Hair follicle dermal papilla cell (primary cell): Measurements from ENCODE around the gene HNF4A. TPM values are rescaled to one million over a fixed set of nuclear protein-coding genes. Genes with fewer than 3 reads are reported as not detected.

Experiments
- small RNA-seq: library from RNA; depleted of rRNA; stranded (forward); fragments of <200 nt; gene quantifications from one replicate; pipeline ENCODE3, GENCODE V24; 2012
- total RNA-seq: library from RNA; depleted of rRNA; stranded (reverse); fragments of >200 nt; gene quantifications from 2 replicates; pipeline ENCODE4 v1.2.3, GENCODE V29; 2012

HNF4A gene
- total RNA-seq, result not detected in 2 replicates

DNA sequence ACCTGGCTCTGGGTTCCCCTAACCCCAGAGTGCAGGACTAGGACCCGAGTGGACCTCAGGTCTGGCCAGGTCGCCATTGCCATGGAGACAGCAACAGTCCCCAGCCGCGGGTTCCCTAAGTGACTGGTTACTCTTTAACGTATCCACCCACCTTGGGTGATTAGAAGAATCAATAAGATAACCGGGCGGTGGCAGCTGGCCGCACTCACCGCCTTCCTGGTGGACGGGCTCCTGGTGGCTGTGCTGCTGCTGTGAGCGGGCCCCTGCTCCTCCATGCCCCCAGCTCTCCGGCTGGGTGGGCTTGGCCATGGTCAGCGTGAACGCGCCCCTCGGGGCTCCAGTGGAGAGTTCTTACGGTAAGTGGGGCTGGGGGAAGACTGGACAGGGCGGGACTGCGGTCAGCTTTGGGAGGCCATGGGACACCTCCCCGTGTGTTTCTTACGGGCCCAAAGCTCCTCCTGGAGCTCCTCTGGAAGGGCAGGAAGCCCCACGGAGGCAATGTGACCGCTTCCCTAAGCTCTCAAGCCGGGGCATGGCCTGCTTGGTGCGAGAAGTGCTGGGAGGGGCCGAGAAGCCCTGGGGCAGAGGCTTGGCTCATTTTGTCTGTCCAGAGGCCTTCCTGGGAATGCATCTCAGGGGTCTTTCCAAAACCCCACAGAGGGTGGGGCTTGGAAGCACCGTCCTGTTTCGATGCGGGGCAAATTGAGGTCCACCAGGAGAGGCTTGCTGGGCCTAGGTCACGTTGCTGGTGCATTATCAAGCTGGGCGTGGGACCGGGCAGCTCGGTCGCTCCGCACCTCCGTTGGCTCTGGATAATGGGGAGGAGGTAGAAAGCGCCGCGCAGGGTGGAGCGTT is at the start of gene HNF4A:
TSS of gene HNF4A (plus strand) at position 202 of the 855 bp plus-strand sequence. CDS start at position 308, 106 bp downstream.

DNA sequence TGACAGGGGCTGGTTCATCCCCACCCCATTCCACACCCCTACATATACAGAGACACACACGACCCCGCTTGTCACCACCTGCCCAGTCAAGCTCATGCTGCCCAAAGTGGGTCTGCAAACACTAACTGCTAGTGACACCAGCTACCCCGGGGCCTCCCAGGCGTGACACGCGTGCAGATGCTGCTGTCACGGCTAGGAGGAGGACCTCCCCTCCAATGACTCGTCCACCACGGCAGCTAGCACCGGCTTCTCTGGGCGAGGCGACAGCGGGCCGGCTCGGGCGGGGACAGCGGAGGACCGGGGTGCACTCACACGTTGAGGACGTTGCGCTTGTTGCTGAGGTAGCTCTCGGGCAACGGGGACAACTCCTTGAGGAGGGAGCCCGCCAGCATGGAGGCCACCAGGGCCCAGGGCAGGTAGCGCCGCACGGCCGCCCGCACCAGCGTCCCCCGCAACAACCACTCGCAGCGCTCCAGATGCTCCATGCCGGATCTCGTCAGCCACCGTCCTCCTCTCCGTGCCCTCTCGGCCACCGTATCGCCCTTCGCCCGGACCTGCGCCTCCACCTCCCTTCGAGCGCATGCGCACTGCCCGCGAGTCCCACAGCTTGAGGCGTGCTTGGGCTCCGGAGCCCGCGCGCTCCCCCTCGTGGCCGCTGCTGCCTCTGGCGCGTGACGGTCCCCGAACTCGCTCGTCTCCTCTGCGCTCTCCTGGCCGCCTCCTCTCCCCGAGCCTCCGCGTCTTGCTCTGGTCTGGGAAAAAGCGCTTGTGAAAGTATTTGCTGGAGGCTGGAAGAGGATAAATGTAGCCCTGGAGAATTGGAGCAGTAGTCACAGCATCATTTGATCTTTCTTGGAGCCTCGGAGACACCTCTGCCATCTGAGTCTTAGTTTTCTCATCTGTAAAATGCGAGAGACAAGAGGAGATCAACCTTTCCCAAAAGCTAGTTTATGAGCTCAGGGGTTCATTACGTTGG is 44.5 kb upstream of the HNF4A start, which contains the start of gene FITM2:
TSS of gene FITM2 (minus strand) at position 539 of the 976 bp plus-strand sequence. CDS start at position 485, 54 bp downstream.

DNA sequence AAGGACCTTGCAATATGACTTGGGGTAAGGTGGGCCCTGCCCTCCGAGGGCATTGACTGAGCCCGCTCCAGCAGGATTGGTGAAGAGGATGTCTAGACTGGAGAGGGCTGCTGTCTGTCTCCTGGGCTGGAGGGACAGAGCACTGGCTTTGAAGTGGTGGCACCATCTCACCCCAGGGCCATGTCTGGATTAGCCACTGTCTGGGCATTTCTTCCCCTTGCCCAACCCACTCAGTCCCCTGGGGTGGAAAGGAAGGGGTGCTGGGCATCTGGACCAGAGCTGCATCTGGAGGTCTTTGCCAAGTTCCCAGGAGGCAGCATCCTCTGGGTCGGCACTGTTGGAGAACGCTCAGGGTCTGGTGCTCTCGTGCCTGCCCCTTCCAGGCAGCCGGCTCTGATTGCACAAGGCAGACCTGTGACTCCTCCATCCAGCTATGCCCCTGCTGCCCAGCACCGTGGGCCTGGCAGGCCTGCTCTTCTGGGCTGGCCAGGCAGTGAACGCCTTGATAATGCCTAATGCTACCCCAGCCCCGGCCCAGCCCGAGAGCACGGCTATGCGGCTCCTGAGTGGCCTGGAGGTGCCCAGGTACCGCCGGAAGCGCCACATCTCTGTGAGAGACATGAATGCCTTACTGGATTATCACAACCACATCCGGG is 18.6 kb upstream of the HNF4A start, which contains the start of gene R3HDML:
TSS of gene R3HDML (plus strand) at position 319 of the 656 bp plus-strand sequence. CDS start at position 434, 115 bp downstream.

DNA sequence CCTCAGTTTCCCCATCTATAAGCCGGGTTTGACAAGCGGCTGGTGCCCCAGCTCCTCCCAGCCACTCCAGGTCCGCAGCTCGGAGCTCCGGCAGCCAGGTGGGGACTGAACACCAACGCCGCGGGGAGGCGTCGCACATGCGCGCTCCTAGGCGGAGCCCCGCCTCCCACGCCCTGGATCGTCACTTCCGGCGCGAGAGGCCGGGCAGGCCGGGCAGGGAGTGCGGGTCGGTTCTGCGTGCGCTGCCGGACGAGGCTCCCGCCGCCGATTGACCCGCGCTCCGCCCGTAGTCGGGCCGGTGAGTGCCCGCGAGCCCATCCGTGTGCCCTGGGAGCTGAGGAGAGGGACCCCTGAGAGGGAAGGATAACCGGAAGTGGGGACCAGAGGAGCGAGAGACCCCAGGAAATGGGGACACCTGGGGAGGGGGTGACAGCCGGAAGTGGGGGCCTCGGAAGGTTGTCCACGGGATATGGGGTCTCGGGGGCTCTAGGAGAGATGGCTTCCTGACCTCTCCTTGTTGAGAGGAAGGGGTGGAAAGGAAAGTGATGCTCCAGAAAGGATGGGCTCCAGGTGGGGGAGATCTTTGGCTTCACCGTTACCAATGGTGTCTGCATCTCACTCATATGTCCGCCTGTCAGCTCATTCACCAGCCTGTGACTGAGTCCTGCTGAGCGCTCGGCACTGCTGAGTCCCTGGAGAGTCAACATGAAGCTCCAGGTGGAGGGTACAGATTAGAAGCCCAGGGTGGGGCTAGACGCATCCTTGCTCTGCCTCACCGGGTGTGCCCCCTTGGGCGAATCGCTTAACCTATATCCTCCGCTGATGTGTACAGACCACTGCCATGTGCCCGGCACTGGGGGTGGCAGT is 120.4 kb downstream of the HNF4A start, which contains the start of gene TTPAL:
TSS of gene TTPAL (plus strand) at position 181 of the 867 bp plus-strand sequence. CDS start 4,126 bp downstream, outside the sequence.

Small RNAs within 50 kb of the gene (small RNA-seq; reads per million reads assigned to genes)
- gene MIR3646, result not detected
- gene RF00019, result not detected
- gene RPL37AP1, result not detected

Other genes with a start within 250 kb of the HNF4A start
- gene JPH2, start 168.5 kb upstream of the HNF4A start, total RNA-seq, result 21.4 and 37.0 TPM in 2 replicates
- 50.3 and 50.8 TPM in 2 replicates for gene OSER1, start 144.9 kb upstream of the HNF4A start, total RNA-seq
- gene GDAP1L1, start 108.4 kb upstream of the HNF4A start, total RNA-seq, result not detected in 2 replicates
- 9.5 and 12.7 TPM in 2 replicates for gene FITM2, start 44.5 kb upstream of the HNF4A start, total RNA-seq
- gene R3HDML, start 18.7 kb upstream of the HNF4A start, total RNA-seq, result not detected in 2 replicates
- gene TTPAL, start 120.2 kb downstream of the HNF4A start, total RNA-seq, result 21.9 and 22.2 TPM in 2 replicates
- 123 and 151 TPM in 2 replicates for gene SERINC3, start 166.4 kb downstream of the HNF4A start, total RNA-seq
- gene PKIG, start 226.9 kb downstream of the HNF4A start, total RNA-seq, result 176 and 200 TPM in 2 replicates